ENCODE measurements around the gene MISP.

DNA sequence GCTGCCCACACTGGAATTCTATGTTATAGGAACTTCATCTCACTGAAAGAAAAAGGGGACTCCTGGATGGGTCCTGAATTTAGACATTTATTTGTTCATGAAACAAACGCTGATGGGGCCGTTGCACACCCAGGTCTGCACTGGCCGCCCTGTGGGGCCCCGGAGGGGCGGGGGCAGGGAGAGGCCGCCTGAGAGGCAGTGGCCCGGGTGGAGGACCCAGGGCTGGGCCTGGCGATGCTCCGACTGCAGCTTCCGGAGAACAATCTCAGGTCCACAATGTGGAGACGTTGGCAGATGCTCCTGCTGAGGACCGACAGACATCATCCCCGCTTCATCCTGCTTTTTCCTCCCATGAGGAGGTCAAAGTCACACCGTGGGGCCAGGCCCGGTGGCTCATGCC is 30.0 kb downstream of the MISP start:
- TF ChIP-seq, protein P1, sequence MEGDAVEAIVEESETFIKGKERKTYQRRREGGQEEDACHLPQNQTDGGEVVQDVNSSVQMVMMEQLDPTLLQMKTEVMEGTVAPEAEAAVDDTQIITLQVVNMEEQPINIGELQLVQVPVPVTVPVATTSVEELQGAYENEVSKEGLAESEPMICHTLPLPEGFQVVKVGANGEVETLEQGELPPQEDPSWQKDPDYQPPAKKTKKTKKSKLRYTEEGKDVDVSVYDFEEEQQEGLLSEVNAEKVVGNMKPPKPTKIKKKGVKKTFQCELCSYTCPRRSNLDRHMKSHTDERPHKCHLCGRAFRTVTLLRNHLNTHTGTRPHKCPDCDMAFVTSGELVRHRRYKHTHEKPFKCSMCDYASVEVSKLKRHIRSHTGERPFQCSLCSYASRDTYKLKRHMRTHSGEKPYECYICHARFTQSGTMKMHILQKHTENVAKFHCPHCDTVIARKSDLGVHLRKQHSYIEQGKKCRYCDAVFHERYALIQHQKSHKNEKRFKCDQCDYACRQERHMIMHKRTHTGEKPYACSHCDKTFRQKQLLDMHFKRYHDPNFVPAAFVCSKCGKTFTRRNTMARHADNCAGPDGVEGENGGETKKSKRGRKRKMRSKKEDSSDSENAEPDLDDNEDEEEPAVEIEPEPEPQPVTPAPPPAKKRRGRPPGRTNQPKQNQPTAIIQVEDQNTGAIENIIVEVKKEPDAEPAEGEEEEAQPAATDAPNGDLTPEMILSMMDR (IDR thresholded peaks at IDR 0.05), result no peak
- TF ChIP-seq POLR2A (IDR thresholded peaks at IDR 0.05), result no peak
